Measurements from ENCODE around the gene ZNF735. TPM values are rescaled to one million over a fixed set of nuclear protein-coding genes. Genes with fewer than 3 reads are reported as not detected.
"Not testable (repeated sequence)": the region's sequence is repeated elsewhere in the genome, so short reads cannot be mapped to it uniquely, and the experiment has no call there.

The ZNF735 gene
- polyA plus RNA-seq, 1 experiment: not detected

DNA sequence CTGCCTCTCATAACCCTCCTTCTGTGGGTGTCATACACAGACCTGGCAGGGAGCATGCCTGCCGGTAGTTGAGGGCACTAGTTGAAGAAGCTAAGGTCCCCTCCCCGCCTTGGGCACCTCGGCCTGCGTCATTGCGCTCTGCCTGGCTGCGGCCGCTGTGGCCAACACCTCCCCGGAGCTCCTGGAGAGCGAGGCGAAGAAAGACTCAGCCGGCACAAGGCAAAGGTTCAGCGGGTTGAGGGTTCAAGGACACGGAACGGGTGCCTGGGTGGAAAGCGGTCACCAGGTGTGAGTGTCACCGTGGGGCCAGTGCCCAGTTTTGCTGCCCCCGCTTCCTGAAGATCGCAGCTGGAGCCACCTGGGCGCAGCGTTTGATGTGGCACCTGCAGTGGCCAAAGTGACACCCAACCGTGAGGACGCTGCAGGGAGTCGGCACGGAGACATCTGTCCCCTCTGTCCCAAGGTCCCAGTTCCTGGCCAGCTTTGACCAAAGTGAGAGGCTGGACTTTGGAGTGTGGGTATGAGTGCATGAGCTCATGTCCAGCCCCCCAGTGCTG lies 14.8 kb upstream of the ZNF735 start:
- TF ChIP-seq, protein P1, sequence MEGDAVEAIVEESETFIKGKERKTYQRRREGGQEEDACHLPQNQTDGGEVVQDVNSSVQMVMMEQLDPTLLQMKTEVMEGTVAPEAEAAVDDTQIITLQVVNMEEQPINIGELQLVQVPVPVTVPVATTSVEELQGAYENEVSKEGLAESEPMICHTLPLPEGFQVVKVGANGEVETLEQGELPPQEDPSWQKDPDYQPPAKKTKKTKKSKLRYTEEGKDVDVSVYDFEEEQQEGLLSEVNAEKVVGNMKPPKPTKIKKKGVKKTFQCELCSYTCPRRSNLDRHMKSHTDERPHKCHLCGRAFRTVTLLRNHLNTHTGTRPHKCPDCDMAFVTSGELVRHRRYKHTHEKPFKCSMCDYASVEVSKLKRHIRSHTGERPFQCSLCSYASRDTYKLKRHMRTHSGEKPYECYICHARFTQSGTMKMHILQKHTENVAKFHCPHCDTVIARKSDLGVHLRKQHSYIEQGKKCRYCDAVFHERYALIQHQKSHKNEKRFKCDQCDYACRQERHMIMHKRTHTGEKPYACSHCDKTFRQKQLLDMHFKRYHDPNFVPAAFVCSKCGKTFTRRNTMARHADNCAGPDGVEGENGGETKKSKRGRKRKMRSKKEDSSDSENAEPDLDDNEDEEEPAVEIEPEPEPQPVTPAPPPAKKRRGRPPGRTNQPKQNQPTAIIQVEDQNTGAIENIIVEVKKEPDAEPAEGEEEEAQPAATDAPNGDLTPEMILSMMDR (IDR thresholded peaks at IDR 0.05; ENCODE audit: low read depth, low read length): no peak
- POLR2A ChIA-PET: no interaction called here
- Histone ChIP-seq H3K9me3 (ENCODE audit: control insufficient read depth, insufficient read depth, low read length) (peaks cover 41% of the 10 kb centered on the region), H3K27me3 (ENCODE audit: control insufficient read depth, insufficient read depth, low read length) (no peaks in the 10 kb centered on the region), H3K4me3 (ENCODE audit: low read depth, low read length) (no peak overlapping the region), H3K27ac (ENCODE audit: low read depth, low read length) (no peak overlapping the region)
- CTCF ChIA-PET: no interaction called here
- DNase-seq (ENCODE audit: low read depth, low spot score): no peak

DNA sequence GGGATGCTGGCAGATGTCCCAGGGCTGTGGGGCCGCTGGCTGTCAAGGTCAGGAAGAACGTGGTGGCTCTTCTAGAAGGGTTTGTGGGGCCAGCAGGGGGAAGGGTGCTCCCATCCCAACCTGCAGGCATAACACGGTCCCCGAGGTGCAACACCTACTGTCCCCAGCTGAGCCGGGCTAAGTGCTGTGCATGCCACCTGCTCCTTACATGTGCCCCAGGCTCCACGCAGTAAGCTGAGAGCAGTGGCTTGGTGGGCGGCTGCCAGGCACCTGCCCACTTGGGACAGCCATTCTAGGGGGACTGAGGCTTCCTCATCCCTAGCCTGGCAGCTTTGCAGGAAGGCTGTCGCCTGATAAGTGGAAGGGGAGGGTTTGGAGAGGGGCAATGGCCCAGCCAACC lies 14.2 kb upstream of the ZNF735 start:
- no peaks in the 10 kb centered on the region for H3K27me3 ChIP-seq (ENCODE audit: control insufficient read depth, insufficient read depth, low read length)
- ChIA-PET POLR2A (no interaction called here), CTCF (no interaction called here)
- no peak overlapping the region for H3K27ac ChIP-seq (ENCODE audit: low read depth, low read length)
- peaks cover 36% of the 10 kb centered on the region for H3K9me3 ChIP-seq (ENCODE audit: control insufficient read depth, insufficient read depth, low read length)
- TF ChIP-seq, protein P1 (IDR thresholded peaks at IDR 0.05; ENCODE audit: low read depth, low read length): no peak
- H3K4me3 ChIP-seq (ENCODE audit: low read depth, low read length): no peak overlapping the region
- no peak for DNase-seq (ENCODE audit: low read depth, low spot score)

DNA sequence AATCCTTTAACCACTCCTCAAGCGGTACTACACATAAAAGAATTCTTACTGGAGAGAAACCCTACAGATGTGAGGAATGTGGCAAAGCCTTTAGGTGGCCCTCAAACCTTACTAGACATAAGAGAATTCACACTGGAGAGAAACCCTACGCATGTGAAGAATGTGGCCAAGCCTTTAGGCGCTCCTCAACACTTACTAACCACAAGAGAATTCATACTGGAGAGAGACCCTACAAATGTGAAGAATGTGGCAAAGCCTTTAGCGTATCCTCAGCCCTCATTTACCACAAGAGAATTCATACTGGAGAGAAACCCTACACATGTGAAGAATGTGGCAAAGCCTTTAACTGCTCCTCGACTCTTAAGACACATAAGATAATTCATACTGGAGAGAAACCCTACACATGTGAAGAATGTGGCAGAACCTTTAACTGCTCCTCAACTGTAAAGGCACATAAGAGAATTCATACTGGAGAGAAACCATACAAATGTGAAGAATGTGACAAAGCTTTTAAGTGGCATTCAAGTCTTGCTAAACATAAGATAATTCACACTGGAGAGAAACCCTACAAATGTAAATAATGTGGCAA lies 12.8 kb downstream of the ZNF735 start:
- CTCF ChIA-PET: not testable (repeated sequence)

DNA sequence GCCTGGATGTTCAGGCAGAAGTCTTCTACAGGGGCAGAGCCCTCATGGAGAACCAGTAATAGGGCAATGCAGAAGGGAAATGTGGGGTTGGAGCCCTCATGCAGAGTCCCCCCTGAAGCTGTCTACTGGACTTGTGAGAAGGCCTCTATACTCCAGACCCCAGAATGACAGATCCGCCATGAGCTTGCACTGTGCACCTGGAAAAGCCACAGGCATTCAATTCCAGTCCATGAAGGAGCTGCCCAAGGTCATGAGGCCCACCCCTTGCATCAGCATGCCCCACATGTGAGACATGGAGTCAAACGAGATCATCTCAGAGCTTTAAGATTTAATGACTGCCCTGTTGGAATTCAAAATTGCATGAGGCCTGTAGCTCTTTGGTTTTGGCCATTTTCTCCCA lies 16.4 kb downstream of the ZNF735 start:
- no peak overlapping the region for H3K4me3 ChIP-seq (ENCODE audit: low read depth, low read length)
- no peak overlapping the region for H3K27ac ChIP-seq (ENCODE audit: low read depth, low read length)
- H3K27me3 ChIP-seq (ENCODE audit: control insufficient read depth, insufficient read depth, low read length): no peaks in the 10 kb centered on the region
- ChIA-PET POLR2A (no interaction called here), CTCF (no interaction called here)
- H3K9me3 ChIP-seq (ENCODE audit: control insufficient read depth, insufficient read depth, low read length): peaks cover 25% of the 10 kb centered on the region
- TF ChIP-seq, protein P1 (IDR thresholded peaks at IDR 0.05; ENCODE audit: low read depth, low read length): no peak
- DNase-seq (ENCODE audit: low read depth, low spot score): no peak

More for the DNA sequence above, 12.8 kb downstream of the ZNF735 start:
- DNase-seq (ENCODE audit: low read depth, low spot score); H3K27me3 ChIP-seq (ENCODE audit: control insufficient read depth, insufficient read depth, low read length); POLR2A ChIA-PET; H3K27ac ChIP-seq (ENCODE audit: low read depth, low read length); H3K4me3 ChIP-seq (ENCODE audit: low read depth, low read length): not testable (repeated sequence)
- peaks cover 15% of the 10 kb centered on the region for H3K9me3 ChIP-seq (ENCODE audit: control insufficient read depth, insufficient read depth, low read length)

DNA sequence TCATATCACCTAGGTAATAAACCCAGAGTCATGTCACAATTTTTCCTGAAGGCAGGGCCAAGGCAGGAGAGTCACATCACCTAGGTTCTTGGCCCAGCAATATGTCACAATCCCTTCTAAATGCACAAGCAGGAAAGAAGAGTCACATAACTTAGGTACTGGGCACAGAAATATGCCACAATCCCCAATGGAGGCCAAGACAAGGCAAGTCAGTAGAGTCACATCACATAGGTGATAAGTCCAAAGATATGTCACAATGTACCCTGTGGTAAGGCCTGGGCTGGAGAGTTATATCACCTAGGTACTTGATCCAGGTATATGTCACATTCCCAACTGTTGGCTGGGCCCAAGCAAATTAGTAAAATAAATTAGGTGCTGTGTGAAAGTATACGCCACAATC lies 21.2 kb downstream of the ZNF735 start, which contains the start of gene ZNF679:
Gene ZNF679, plus strand, starts transcription at position 301 of the 400 bp plus-strand sequence. CDS start 20,644 bp downstream, outside the sequence.
- H3K27ac ChIP-seq (ENCODE audit: low read depth, low read length); POLR2A ChIA-PET; H3K4me3 ChIP-seq (ENCODE audit: low read depth, low read length); DNase-seq (ENCODE audit: low read depth, low spot score); H3K27me3 ChIP-seq (ENCODE audit: control insufficient read depth, insufficient read depth, low read length); CTCF ChIA-PET: not testable (repeated sequence)
- peaks cover 32% of the 10 kb centered on the region for H3K9me3 ChIP-seq (ENCODE audit: control insufficient read depth, insufficient read depth, low read length)

DNA sequence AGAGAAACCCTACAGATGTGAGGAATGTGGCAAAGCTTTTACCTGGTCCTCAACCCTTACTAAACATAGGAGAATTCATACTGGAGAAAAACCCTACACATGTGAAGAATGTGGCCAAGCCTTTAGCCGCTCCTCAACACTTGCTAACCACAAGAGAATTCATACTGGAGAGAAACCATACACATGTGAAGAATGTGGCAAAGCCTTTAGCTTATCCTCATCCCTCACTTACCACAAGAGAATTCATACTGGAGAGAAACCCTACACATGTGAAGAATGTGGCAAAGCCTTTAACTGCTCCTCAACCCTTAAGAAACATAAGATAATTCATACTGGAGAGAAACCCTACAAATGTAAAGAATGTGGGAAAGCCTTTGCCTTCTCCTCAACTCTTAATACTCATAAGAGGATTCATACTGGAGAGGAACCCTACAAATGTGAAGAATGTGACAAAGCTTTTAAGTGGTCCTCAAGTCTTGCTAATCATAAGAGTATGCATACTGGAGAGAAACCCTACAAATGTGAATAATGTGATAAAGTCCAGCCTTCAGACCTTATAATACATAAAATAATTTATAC lies 59.4 kb downstream of the ZNF735 start:
- no peak overlapping the region for H3K27ac ChIP-seq (ENCODE audit: low read depth, low read length)
- H3K27me3 ChIP-seq (ENCODE audit: control insufficient read depth, insufficient read depth, low read length): no peaks in the 10 kb centered on the region
- TF ChIP-seq, protein P1 (IDR thresholded peaks at IDR 0.05; ENCODE audit: low read depth, low read length): no peak
- H3K4me3 ChIP-seq (ENCODE audit: low read depth, low read length): no peak overlapping the region
- ChIA-PET CTCF (no interaction called here), POLR2A (no interaction called here)
- peaks cover 22% of the 10 kb centered on the region for H3K9me3 ChIP-seq (ENCODE audit: control insufficient read depth, insufficient read depth, low read length)
- no peak for DNase-seq (ENCODE audit: low read depth, low spot score)

All from AG04450 (cell line).